Endothelial cell of umbilical vein (primary cell): ENCODE measurements around the gene IRX1.

Experiments used
- CTCF ChIP-seq, 2 donors: IDR thresholded peaks; 1 replicate in 1 of 2; 2 replicates in 1 of 2; pipeline ENCODE4 v1.5.1; 2011; ENCODE audit warnings: low read length in 2 of 2, mild to moderate bottlenecking in 2 of 2, moderate library complexity in 2 of 2, control low read depth in 1 of 2, inconsistent platforms in 1 of 2, low read depth in 1 of 2; ENCODE audit not compliant: insufficient read depth in 1 of 2; ENCODE audit errors: extremely low read depth in 1 of 2
- EZH2 ChIP-seq: IDR thresholded peaks from 2 replicates; pipeline ENCODE4 v1.6.1; 2012; ENCODE audit warnings: borderline replicate concordance, low read depth, mild to moderate bottlenecking, moderate library complexity, low read length, inconsistent platforms; ENCODE audit not compliant: severe bottlenecking
- FOS ChIP-seq: IDR thresholded peaks from 2 replicates; pipeline ENCODE4 v1.6.1; 2011; ENCODE audit warnings: mild to moderate bottlenecking, low read length, moderate library complexity, borderline replicate concordance; ENCODE audit not compliant: insufficient read depth
- GATA2 ChIP-seq: IDR thresholded peaks from 2 replicates; pipeline ENCODE4 v1.7.0; 2011; ENCODE audit warnings: low read depth, mild to moderate bottlenecking, moderate library complexity, mixed read lengths, low read length; ENCODE audit not compliant: insufficient read length, insufficient read depth
- JUN ChIP-seq: IDR thresholded peaks from 2 replicates; pipeline ENCODE4 v1.6.1; 2011; ENCODE audit warnings: borderline replicate concordance, low read depth; ENCODE audit not compliant: insufficient read length, insufficient read depth
- MAX ChIP-seq: IDR thresholded peaks from 2 replicates; pipeline ENCODE4 v1.6.1; 2011; ENCODE audit not compliant: insufficient read depth, insufficient read length
- MYC ChIP-seq: IDR thresholded peaks from one replicate; pipeline ENCODE4 v1.6.1; 2011; ENCODE audit warnings: mild to moderate bottlenecking, low read depth, low read length
- POLR2A ChIP-seq: IDR thresholded peaks from 2 replicates; pipeline ENCODE4 v1.6.1; 2012; ENCODE audit warnings: low read depth, mild to moderate bottlenecking, control low read depth, low read length
- POLR2AphosphoS5 ChIP-seq: IDR thresholded peaks from 2 replicates; pipeline ENCODE4 v1.6.1; 2012; ENCODE audit warnings: low read depth, mild to moderate bottlenecking, control low read depth, low read length, moderate library complexity; ENCODE audit not compliant: insufficient read depth

DNA sequence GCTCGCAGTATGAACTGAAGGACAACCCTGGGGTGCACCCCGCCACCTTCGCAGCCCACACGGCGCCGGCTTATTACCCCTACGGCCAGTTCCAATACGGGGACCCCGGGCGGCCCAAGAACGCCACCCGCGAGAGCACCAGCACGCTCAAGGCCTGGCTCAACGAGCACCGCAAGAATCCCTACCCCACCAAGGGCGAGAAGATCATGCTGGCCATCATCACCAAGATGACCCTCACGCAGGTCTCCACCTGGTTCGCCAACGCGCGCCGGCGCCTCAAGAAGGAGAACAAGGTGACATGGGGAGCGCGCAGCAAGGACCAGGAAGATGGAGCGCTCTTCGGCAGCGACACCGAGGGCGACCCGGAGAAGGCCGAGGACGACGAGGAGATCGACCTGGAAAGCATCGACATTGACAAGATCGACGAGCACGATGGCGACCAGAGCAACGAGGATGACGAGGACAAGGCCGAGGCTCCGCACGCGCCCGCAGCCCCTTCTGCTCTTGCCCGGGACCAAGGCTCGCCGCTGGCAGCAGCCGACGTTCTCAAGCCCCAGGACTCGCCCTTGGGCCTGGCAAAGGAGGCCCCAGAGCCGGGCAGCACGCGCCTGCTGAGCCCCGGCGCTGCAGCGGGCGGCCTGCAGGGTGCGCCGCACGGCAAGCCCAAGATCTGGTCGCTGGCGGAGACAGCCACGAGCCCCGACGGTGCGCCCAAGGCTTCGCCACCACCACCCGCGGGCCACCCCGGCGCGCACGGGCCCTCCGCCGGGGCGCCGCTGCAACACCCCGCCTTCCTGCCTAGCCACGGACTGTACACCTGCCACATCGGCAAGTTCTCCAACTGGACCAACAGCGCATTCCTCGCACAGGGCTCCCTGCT lies 3.8 kb downstream of the IRX1 start:
- TF ChIP-seq POLR2A = no peak
- peak in 1 of 2 donors; percentile 17 for TF ChIP-seq CTCF (IDR thresholded peaks at IDR 0.05; ENCODE audit: extremely low read depth in 1 of 2, insufficient read depth in 1 of 2, low read depth in 1 of 2, low read length in 2 of 2)
- TF ChIP-seq POLR2AphosphoS5 = no peak
- no peak for TF ChIP-seq GATA2
- no peak for TF ChIP-seq MYC
- TF ChIP-seq JUN = no peak
- peak; percentile 57 for TF ChIP-seq EZH2
- no peak for TF ChIP-seq FOS
- no peak for TF ChIP-seq MAX
